Myocyte (in vitro differentiated cells): ENCODE measurements around the gene TRIM67. TPM values are rescaled to one million over a fixed set of nuclear protein-coding genes. Genes with fewer than 3 reads are reported as not detected.
A peak's percentile ranks its signal among the peaks of the same experiment; 100 is the strongest.

ENCODE experiments used
- DNase-seq: peaks from one replicate; pipeline ENCODE4 v3.0.0-alpha.2; 2012; ENCODE audit warnings: low read depth
- total RNA-seq: library from RNA; depleted of rRNA; stranded (reverse); fragments of >200 nt; gene quantifications from 2 replicates; pipeline ENCODE4 v1.2.3, GENCODE V29; 2014

TRIM67 gene
- total RNA-seq, 1 donor from 2014 or later = not detected

GRCh38 chr1:231232870-231233734 lies 71.2 kb downstream of the TRIM67 start:
- no peak for DNase-seq

- DNase-seq = no peak
Measured at GRCh38 chr1:231233735-231234417, 72.0 kb downstream of the TRIM67 start.

GRCh38 chr1:231234506-231234905 lies 72.6 kb downstream of the TRIM67 start:
- no peak for DNase-seq

- DNase-seq = no peak
Measured at GRCh38 chr1:231235526-231236207, 73.8 kb downstream of the TRIM67 start.

GRCh38 chr1:231236208-231236591 lies 74.3 kb downstream of the TRIM67 start:
- DNase-seq = peak; percentile 93

- peak; percentile 24 for DNase-seq
Measured at GRCh38 chr1:231236938-231237337, 75.1 kb downstream of the TRIM67 start.

GRCh38 chr1:231238298-231238697 lies 76.4 kb downstream of the TRIM67 start:
- no peak for DNase-seq

- peak; percentile 18 for DNase-seq
Measured at GRCh38 chr1:231240531-231240882, 78.6 kb downstream of the TRIM67 start.

- DNase-seq = peak; percentile 89
Measured at GRCh38 chr1:231240883-231241735, 79.3 kb downstream of the TRIM67 start, which contains the start of gene GNPAT. TSS of gene GNPAT (plus strand) at chr1:231241212. CDS start at chr1:231241379, 167 bp downstream.

- peak; percentile 20 for DNase-seq
Measured at GRCh38 chr1:231241750-231242149, 79.9 kb downstream of the TRIM67 start.

GRCh38 chr1:231242516-231243198 lies 80.8 kb downstream of the TRIM67 start:
- no peak for DNase-seq

GRCh38 chr1:231248778-231249177 lies 86.9 kb downstream of the TRIM67 start:
- DNase-seq = no peak

GRCh38 chr1:231252336-231252735 lies 90.5 kb downstream of the TRIM67 start:
- DNase-seq = no peak

- no peak for DNase-seq
Measured at GRCh38 chr1:231260351-231260750, 98.5 kb downstream of the TRIM67 start.

- peak; percentile 10 for DNase-seq
Measured at GRCh38 chr1:231264642-231265041, 102.8 kb downstream of the TRIM67 start.

GRCh38 chr1:231265379-231265778 lies 103.5 kb downstream of the TRIM67 start:
- DNase-seq = no peak

- DNase-seq = no peak
Measured at GRCh38 chr1:231266811-231267322, 105.0 kb downstream of the TRIM67 start.
